GM10266 (cell line): ENCODE results near the gene TRAF3.

Experiments used
- DNase-seq: peaks from one replicate; pipeline ENCODE4 v3.0.0; 2012; ENCODE audit errors: extremely low spot score
- CTCF ChIP-seq: IDR thresholded peaks from 2 replicates; pipeline ENCODE4 v1.5.1; 2012; ENCODE audit warnings: mild to moderate bottlenecking, low read depth; ENCODE audit not compliant: control insufficient read depth, insufficient read depth; ENCODE audit errors: missing control alignments

Gene TRAF3

GRCh38 chr14:102811971-102812370 lies 34.7 kb downstream of the TRAF3 start:
- DNase-seq: no peak
- no peak for TF ChIP-seq CTCF

- DNase-seq: no peak
- no peak for TF ChIP-seq CTCF
Measured at GRCh38 chr14:102813691-102814090, 36.4 kb downstream of the TRAF3 start.

DNA sequence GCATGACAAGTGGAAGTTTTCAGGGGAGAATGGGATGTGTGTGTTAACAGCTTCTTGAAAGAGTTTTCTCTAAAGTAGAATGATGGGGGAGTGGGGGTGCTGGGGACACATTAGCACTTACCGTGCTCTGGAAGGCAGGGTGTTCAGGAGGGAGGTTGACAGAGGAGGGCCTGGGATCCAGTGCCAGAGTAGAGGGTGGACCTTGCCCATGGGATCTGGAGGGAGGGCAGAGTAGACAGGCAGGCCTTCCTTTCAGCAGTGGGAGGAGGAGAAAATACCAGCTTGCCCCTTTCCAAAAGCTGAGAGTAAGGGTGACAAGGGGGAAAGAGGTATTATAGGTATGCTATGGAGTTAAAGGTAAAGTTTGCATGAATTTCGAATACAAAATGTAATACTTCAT lies 40.1 kb downstream of the TRAF3 start:
- no peak for TF ChIP-seq CTCF
- no peak for DNase-seq

DNA sequence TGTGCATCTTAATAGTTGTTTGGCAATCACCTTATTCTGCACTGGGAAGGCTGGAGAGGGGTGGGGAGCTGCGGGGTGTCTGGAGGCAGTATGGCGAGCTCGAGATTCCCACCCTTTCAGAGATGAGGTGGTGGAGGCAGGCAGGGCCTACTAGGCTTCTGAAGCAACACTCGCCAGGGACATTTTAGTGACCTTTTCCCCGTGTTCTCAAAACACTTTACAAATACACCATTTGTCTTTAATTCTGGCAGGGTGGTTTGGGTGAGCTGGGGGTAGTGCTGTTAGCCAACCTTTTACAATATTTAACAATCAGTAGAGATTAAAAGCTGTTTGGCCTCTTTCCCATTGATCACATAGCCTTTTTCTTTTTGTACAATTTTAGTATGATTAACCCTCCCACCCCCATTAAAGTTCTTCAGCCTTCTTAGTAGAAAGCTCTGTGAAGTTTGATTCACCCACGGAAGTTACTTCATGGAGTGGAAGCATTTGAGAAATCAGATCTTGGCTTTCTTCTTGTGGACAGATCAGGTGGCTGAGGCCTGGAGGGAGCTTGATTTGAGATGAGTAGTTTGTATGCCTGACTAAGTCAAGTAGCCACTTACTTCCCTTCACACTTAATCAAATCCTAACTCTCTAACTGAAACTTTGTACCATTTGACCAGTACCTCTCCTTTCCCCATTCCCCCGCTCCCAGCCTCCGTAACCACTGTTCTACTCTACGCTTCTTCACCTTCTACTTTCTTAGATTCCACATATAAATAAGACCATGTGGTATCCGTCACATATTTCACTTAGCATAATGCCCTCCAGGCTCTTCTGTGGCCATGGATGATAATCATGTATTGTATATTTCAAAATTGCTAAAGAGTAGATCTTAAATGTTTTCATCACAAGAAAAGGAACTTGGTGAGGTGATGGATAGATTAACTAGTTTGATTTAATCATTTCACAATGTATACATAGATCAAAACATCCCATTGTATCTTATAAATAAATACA lies 41.0 kb downstream of the TRAF3 start:
- no peak for DNase-seq
- TF ChIP-seq CTCF: no peak

GRCh38 chr14:102819176-102819628 lies 42.0 kb downstream of the TRAF3 start:
- no peak for TF ChIP-seq CTCF
- DNase-seq: peak; percentile 59

DNA sequence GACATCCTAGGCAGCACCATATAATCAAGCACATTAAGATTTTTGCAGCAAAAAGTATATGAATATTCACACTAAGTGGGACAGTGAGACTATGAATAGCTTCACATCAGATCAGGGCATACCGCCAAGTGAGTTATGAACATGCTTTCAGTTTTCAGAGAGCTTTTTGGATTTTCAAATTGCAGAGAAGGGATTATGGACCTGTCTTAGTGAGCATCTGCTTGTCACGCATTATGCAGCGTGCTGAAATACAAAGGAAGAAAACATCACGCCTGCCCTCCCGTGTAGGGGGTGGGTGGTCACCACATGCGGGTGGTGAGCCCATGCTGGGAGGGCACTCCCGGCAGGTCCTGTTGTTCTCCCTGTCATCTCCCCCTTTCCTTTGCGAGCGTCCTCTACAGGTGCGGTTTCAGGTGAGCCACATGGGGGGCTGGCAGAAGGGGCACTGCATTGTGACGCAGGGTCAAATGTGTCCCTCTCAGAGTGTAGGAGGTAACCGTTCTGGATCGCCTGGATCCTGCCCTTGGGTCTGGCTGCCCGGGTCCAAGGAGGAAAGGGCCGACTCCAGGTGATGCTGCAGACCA lies 42.6 kb downstream of the TRAF3 start:
- DNase-seq: no peak
- TF ChIP-seq CTCF: no peak

GRCh38 chr14:102821252-102821651 lies 44.0 kb downstream of the TRAF3 start:
- DNase-seq: no peak

More at GRCh38 chr14:102821252-102821651, 44.0 kb downstream of the TRAF3 start:
- TF ChIP-seq CTCF: no peak
